SK-N-SH treated with all-trans-retinoic acid at 6 μM for 48 hours (cell line): ENCODE measurements around the gene NCS1.

Experiments
- ATAC-seq: fragments of 200-7000 bp; cut with Tn5 transposase; 3 replicates; pipeline ENCODE4 v1.9.1; 2020; ENCODE audit warnings: mild to moderate bottlenecking, moderate library complexity
- BACH2 ChIP-seq: fragments of 250-450 bp; sonication (Bioruptor Pico); IDR thresholded peaks from 2 replicates; pipeline ENCODE4 v1.9.0; 2021; ENCODE audit warnings: mild to moderate bottlenecking, borderline replicate concordance
- CSDC2 ChIP-seq: fragments of 250-450 bp; sonication (Bioruptor Pico); IDR thresholded peaks from 2 replicates; pipeline ENCODE4 v1.5.0; 2020; ENCODE audit warnings: mild to moderate bottlenecking, moderate library complexity
- CSRNP3 ChIP-seq: fragments of 250-450 bp; sonication (Bioruptor Pico); IDR thresholded peaks from 2 replicates; pipeline ENCODE4 v1.5.1; 2021; ENCODE audit warnings: mild to moderate bottlenecking, moderate library complexity
- ESRRG ChIP-seq: fragments of 250-450 bp; sonication (Bioruptor Pico); IDR thresholded peaks from 2 replicates; pipeline ENCODE4 v1.6.1; 2021; ENCODE audit warnings: mild to moderate bottlenecking
- GLIS3 ChIP-seq: fragments of 250-450 bp; sonication (Bioruptor Pico); IDR thresholded peaks from 2 replicates; pipeline ENCODE4 v1.5.0; 2020; ENCODE audit warnings: mild to moderate bottlenecking, moderate library complexity
- OSR1 ChIP-seq: fragments of 250-450 bp; sonication (Bioruptor Pico); IDR thresholded peaks from 2 replicates; pipeline ENCODE4 v1.8.0; 2022; ENCODE audit warnings: moderate library complexity, mild to moderate bottlenecking, inconsistent platforms
- PATZ1 ChIP-seq: fragments of 250-450 bp; sonication (Bioruptor Pico); IDR thresholded peaks from 2 replicates; pipeline ENCODE4 v1.8.0; 2020; ENCODE audit warnings: mild to moderate bottlenecking, moderate library complexity, borderline replicate concordance
- PPARA ChIP-seq: fragments of 250-450 bp; sonication (Bioruptor Pico); IDR thresholded peaks from 2 replicates; pipeline ENCODE4 v1.5.0; 2020; ENCODE audit warnings: mild to moderate bottlenecking, borderline replicate concordance
- RARB ChIP-seq: fragments of 250-450 bp; sonication (Bioruptor Pico); IDR thresholded peaks from 2 replicates; pipeline ENCODE4 v1.8.0; 2021; ENCODE audit warnings: mild to moderate bottlenecking, moderate library complexity
- SNAI2 ChIP-seq: fragments of 250-450 bp; sonication (Bioruptor Pico); IDR thresholded peaks from 2 replicates; pipeline ENCODE4 v1.5.0; 2020; ENCODE audit warnings: mild to moderate bottlenecking, moderate library complexity
- TCF4 ChIP-seq: fragments of 250-450 bp; sonication (Bioruptor Pico); IDR thresholded peaks from 2 replicates; pipeline ENCODE4 v1.8.0; 2021; ENCODE audit warnings: mild to moderate bottlenecking, moderate library complexity, borderline replicate concordance
- TSHZ2 ChIP-seq: fragments of 250-450 bp; sonication (Bioruptor Pico); IDR thresholded peaks from 2 replicates; pipeline ENCODE4 v1.5.0; 2020; ENCODE audit warnings: mild to moderate bottlenecking, moderate library complexity
- ZC3H10 ChIP-seq: fragments of 250-450 bp; sonication (Bioruptor Pico); IDR thresholded peaks from 2 replicates; pipeline ENCODE4 v1.5.1; 2021; ENCODE audit warnings: mild to moderate bottlenecking, moderate library complexity
- ZFP3 ChIP-seq: fragments of 250-450 bp; sonication (Bioruptor Pico); IDR thresholded peaks from 2 replicates; pipeline ENCODE4 v1.5.0; 2020; ENCODE audit warnings: mild to moderate bottlenecking, moderate library complexity
- ZFP30 ChIP-seq: fragments of 450-650 bp; formaldehyde crosslinking; IDR thresholded peaks from 2 replicates; pipeline ENCODE4 v1.5.0; 2022; ENCODE audit warnings: mild to moderate bottlenecking, moderate library complexity
- ZNF565 ChIP-seq: fragments of 450-650 bp; formaldehyde crosslinking; conservative IDR thresholded peaks from 2 replicates; pipeline ENCODE4 v1.5.0; 2020; ENCODE audit warnings: low read depth, mild to moderate bottlenecking, moderate library complexity
- ZNF70 ChIP-seq: fragments of 450-650 bp; formaldehyde crosslinking; IDR thresholded peaks from 2 replicates; pipeline ENCODE4 v1.5.0; 2020; ENCODE audit warnings: mild to moderate bottlenecking, moderate library complexity
- TF ChIP-seq, protein P1 (sequence below): fragments of 250-450 bp; sonication (Bioruptor Pico); IDR thresholded peaks from 2 replicates; pipeline ENCODE4 v1.8.0; 2021; ENCODE audit warnings: low read depth, mild to moderate bottlenecking, moderate library complexity, borderline replicate concordance
- TF ChIP-seq, protein P2 (sequence below): fragments of 250-450 bp; sonication (Bioruptor Pico); IDR thresholded peaks from 2 replicates; pipeline ENCODE4 v1.5.1; 2020; ENCODE audit warnings: low read depth, mild to moderate bottlenecking, moderate library complexity

Gene NCS1

GRCh38 chr9:130193531-130194377, 21.6 kb downstream of the NCS1 start:
- TF ChIP-seq CSRNP3 (CRISPR knock-in tag) = no peak
- TF ChIP-seq ZNF70 (CRISPR knock-in tag) = no peak
- TF ChIP-seq ZFP30 (CRISPR knock-in tag) = no peak
- TF ChIP-seq OSR1 = no peak
- no peak for TF ChIP-seq PATZ1 (CRISPR knock-in tag)
- TF ChIP-seq, protein P1, sequence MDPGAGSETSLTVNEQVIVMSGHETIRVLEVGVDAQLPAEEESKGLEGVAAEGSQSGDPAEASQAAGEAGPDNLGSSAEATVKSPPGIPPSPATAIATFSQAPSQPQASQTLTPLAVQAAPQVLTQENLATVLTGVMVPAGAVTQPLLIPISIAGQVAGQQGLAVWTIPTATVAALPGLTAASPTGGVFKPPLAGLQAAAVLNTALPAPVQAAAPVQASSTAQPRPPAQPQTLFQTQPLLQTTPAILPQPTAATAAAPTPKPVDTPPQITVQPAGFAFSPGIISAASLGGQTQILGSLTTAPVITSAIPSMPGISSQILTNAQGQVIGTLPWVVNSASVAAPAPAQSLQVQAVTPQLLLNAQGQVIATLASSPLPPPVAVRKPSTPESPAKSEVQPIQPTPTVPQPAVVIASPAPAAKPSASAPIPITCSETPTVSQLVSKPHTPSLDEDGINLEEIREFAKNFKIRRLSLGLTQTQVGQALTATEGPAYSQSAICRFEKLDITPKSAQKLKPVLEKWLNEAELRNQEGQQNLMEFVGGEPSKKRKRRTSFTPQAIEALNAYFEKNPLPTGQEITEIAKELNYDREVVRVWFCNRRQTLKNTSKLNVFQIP (CRISPR knock-in tag) = no peak
- no peak for TF ChIP-seq BACH2 (CRISPR knock-in tag)
- no peak for TF ChIP-seq TCF4 (CRISPR knock-in tag)
- TF ChIP-seq CSDC2 (CRISPR knock-in tag) = no peak
- TF ChIP-seq, protein P2, sequence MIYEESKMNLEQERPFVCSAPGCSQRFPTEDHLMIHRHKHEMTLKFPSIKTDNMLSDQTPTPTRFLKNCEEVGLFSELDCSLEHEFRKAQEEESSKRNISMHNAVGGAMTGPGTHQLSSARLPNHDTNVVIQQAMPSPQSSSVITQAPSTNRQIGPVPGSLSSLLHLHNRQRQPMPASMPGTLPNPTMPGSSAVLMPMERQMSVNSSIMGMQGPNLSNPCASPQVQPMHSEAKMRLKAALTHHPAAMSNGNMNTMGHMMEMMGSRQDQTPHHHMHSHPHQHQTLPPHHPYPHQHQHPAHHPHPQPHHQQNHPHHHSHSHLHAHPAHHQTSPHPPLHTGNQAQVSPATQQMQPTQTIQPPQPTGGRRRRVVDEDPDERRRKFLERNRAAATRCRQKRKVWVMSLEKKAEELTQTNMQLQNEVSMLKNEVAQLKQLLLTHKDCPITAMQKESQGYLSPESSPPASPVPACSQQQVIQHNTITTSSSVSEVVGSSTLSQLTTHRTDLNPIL = no peak
- no peak for TF ChIP-seq ZC3H10
- TF ChIP-seq, all 23 proteins: peak for 0
- peak; percentile 32 for ATAC-seq

DNA sequence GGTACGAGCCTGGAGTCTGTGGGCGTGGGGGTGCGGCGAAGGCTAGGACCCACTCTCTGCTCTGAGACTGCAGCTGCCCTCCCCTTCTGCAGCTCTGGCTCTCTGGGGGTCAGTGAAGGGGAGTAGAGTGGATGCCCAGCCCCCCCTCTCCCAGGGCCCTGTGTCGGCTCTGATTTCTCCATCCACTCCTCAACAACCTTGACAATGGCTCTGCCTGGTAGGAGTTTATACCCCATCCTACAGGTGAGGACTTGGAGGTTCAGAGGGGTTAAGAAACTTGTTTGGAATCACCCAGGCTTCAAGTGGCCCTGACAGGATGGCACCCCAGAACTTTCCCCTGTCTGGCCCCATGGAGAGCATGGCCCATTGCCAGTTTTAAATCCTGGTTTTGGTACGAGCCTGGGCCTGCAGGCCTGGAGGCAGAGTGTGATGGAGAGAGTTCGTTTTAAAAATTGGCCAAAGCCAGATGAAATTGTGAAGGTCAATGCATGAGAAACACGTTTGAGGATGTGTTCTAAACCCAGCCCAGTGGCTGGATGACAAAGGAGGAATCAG, 22.3 kb downstream of the NCS1 start:
- TF ChIP-seq OSR1 (no peak), CSRNP3 (CRISPR knock-in tag) (no peak), ZFP30 (CRISPR knock-in tag) (no peak), RARB (CRISPR knock-in tag) (no peak), ZC3H10 (no peak), PPARA (CRISPR knock-in tag) (no peak), GLIS3 (no peak), ESRRG (CRISPR knock-in tag) (no peak)
- ATAC-seq = no peak

GRCh38 chr9:130195638-130196037, 23.4 kb downstream of the NCS1 start:
- no peak for ATAC-seq
- TF ChIP-seq SNAI2 (CRISPR knock-in tag) = no peak
- no peak for TF ChIP-seq BACH2 (CRISPR knock-in tag)
- TF ChIP-seq ESRRG (CRISPR knock-in tag) = no peak
- TF ChIP-seq TSHZ2 (CRISPR knock-in tag) = no peak
- TF ChIP-seq, protein P1 (CRISPR knock-in tag) = no peak
- TF ChIP-seq, protein P2 = no peak
- no peak for TF ChIP-seq ZNF565 (CRISPR knock-in tag)
- TF ChIP-seq ZFP3 (CRISPR knock-in tag) = no peak
- no peak for TF ChIP-seq GLIS3
- no peak for TF ChIP-seq TCF4 (CRISPR knock-in tag)
